Neural cell (in vitro differentiated cells): Measurements from ENCODE around the gene PIAS4.

Experiments
- CTCF ChIP-seq: fragments of 450-650 bp; IDR thresholded peaks from 2 replicates; pipeline ENCODE4 v1.5.1; 2014; ENCODE audit warnings: antibody characterized with exemption, mild to moderate bottlenecking, moderate library complexity; ENCODE audit not compliant: poor library complexity, severe bottlenecking
- EP300 ChIP-seq: fragments of 450-650 bp; conservative IDR thresholded peaks from 2 replicates; pipeline ENCODE4 v1.6.1; 2014; ENCODE audit warnings: antibody characterized with exemption, mild to moderate bottlenecking, moderate library complexity; ENCODE audit not compliant: poor library complexity, severe bottlenecking
- EZH2 ChIP-seq: fragments of 200-600, 300-800 bp; shearing (Covaris generic), sonication (generic); IDR thresholded peaks from 2 replicates; pipeline ENCODE4 v1.6.1; 2014; ENCODE audit warnings: antibody characterized with exemption, low read length, borderline replicate concordance, mild to moderate bottlenecking; ENCODE audit not compliant: insufficient read depth, poor library complexity, severe bottlenecking
- POLR2AphosphoS5 ChIP-seq: IDR thresholded peaks from 2 replicates; pipeline ENCODE4 v1.6.1; 2012
- REST ChIP-seq: IDR thresholded peaks from 2 replicates; pipeline ENCODE4 v1.6.1; 2012; ENCODE audit warnings: borderline replicate concordance
- TAF1 ChIP-seq: IDR thresholded peaks from 2 replicates; pipeline ENCODE4 v1.6.1; 2012; ENCODE audit warnings: low read depth

DNA sequence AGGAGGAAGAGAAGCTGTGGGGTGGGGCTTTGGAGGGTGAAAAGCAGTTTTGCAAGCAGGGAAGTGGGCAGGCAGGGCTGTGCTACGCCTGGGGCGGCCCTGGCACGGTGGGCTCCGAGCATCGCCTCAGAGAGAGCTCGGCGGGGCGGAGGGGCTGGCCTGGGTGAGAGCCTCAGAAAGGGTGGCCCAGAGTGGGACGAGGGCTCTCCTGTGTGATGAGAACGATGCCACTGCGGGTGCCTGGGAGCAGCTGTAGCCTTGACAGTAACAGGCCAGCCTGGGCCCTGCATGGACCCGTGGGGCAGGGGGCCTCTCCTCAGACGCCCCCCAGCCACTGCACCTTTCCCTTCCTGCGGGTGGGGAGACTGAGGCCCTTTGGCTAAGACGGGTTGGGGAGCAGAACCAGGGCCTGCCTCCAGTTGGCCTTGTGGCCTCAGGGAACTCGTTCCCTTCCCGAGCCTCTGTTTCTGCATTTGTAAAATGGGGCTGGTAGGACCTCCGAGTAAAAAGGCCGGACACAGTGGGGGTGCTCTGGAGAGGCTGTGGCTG, 27.6 kb downstream of the PIAS4 start:
- TF ChIP-seq CTCF, result no peak
- TF ChIP-seq REST, result no peak
- no peak for TF ChIP-seq POLR2AphosphoS5
- TF ChIP-seq EZH2, result no peak
- TF ChIP-seq TAF1, result no peak
- no peak for TF ChIP-seq EP300
